ENCODE results near the gene SOAT2.

DNA sequence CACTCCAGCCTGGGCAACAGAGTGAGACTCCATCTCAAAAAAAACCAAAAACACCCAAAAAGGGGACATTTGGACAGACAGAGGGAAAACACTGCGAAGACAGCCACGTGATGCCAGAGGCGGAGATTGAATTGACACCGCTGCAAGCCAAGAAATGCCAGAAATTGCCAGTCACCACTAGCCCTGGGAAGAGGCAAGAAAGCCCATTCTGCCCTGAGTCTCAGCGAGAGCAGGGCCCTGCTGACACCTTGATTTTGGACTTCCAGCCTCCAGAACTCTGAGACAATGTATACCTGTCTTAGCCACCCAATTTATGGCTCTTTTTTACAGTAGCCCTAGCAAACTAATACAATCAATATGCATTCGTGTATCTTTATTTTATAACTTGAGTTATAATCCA, 13.2 kb upstream of the SOAT2 start:
- no peak for TF ChIP-seq EZH2 (IDR thresholded peaks at IDR 0.05; ENCODE audit: insufficient read depth, poor library complexity, severe bottlenecking)
- no peak for TF ChIP-seq EZH2phosphoT487 (IDR thresholded peaks at IDR 0.05; ENCODE audit: insufficient read depth, low read depth)

All from GM23248 (cell line).